CD4-positive, alpha-beta T cell treated with Interleukin-4 for 4 hours (primary cell): Measurements from ENCODE around the gene MEGF11.
"Not testable (repeated sequence)": the region's sequence is repeated elsewhere in the genome, so short reads cannot be mapped to it uniquely, and the experiment has no call there.

Experiments used
- DNase-seq: peaks from one replicate; pipeline ENCODE4 v3.0.0-alpha.2; 2020

MEGF11 gene

GRCh38 chr15:66021496-66022162 is 231.9 kb downstream of the MEGF11 start:
- DNase-seq = no peak

GRCh38 chr15:66019826-66020398 is 233.6 kb downstream of the MEGF11 start:
- no peak for DNase-seq

- DNase-seq = no peak
These were observed 234.2 kb downstream of the MEGF11 start for GRCh38 chr15:66019368-66019767.

DNA sequence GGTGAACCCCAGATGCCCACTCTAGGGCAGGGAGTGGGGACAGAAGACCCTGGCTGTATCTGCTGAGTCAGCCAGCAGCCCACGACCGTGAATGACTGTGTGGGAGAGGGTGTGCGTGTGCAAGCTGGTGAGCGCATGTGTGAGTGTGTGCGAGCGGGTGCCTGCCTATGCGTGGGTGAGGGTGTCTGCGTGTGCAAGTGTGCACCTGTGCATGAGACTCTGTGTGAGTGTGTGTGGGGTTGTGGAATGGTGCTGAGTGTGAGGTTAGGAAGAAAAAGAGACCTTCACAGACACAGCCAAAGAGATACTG is 235.1 kb downstream of the MEGF11 start:
- no peak for DNase-seq

DNA sequence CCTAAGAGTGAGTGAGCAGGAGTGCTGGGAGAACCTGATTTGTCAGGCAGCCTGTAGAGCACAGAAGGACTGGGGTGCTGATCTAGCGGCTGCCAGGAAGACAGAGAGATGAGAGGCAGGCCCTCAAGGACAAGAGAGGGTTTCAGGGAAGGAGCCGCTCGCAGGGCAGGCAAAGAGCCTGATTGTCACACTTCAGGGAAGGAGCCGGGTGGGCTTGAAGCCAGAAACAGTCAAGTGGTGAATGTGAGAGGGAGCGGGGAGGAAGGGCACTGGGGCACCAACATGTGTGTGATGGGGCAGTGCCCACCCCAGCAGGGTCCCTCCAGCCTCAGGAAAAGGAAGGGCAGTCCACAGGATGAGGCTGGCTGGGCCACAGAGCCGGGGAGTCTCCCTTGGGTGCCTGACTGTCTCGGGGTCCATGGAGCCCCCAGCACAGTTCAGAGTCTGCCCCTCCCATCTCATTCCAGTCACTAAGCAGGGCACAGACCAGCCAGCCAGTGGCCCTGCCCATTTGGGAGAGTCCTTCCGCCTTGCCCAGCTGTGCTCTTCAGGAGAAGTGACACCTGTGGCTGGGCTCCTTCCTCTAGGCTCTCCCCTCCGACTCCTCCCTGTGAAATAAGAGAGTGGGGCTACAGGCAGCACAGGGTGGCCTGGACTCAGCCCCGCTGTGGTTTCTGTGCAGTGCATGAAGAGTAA is 235.6 kb downstream of the MEGF11 start:
- no peak for DNase-seq

DNA sequence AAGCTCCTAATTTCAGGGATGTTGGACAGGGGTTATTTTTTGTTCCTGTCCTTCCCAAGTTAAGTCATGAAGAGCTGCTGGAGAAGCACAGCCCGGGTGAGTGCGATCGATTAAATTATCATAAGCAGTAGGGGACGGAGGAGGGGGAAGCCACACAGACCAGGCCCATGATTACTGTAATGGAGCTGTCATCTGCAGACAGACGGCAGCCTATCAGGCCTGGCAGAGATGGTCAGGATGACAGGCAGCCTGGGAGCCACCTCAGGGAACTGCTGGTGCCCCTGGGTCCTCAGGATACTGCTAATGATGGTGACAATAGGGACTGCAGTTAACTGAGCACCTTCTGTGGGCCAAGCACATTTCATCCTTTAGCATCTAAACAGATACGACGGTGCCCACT is 236.6 kb downstream of the MEGF11 start:
- DNase-seq = no peak

DNA sequence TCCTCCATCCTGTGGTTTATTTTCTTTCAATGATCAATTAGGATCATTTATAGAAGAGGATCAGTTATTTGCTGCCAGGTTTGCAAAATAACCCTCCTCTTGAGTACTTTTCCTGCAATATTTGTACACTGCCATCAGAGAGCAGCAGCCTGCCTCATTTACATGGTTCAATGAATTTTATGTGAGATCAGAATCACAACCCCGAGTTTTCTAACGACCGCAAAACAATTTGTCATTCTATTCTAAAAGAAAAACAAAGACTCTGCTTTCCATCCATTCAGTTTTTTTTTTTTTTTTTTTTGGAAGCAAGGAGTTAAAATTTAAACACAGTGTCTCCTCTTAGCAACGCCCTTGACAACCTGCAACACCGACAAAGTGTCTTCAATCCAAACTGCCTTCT is 237.4 kb downstream of the MEGF11 start:
- no peak for DNase-seq

- no peak for DNase-seq
These were observed 238.8 kb downstream of the MEGF11 start for GRCh38 chr15:66014635-66015182.

DNA sequence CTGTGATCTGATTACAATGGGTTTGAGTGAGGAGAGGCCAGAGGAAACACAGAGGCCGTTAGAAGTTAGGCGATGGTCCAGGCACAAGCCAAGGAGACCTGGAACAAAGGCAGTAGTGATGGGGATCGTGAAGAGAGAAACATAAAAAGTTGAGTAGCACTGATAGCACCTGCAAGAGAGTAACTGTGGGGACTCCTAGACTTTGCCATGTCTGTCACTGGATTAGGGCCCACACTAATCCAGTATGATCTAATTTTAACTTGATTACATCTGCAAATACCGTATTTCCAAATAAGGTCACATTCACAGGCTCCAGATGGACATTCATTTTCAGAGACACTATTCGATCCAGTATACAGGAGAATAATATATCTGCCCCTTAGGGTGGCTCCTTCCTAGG is 239.5 kb downstream of the MEGF11 start:
- no peak for DNase-seq

DNA sequence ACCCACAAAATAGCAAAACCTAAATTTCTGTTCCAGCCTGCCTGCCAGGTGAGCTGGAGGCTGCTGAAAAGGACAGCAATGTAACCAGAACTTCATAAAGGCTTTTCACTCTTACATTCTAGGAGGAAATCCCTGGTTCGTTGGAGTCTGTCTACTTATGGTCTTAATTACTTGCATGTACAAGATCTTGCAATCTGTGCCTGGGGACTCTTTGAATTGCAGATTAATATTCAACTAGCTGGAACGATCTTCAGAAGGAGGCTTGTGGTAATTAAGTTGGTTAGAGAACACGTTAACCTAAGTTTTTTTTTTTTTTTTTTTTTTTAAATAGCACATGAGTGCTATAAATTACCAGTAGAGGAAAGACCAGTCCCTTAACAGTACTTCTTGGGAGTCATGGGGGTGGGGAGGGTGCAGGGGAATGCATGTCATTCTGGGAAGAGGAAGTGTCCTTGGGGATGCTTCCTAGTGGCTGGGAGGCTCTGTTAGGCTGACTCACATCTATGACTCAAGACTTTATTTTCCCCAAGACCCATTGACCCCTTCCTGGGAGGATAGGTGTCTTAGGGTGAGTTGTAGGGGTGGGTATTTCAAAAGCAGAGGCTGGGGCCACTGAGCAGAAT is 244.5 kb downstream of the MEGF11 start:
- no peak for DNase-seq

GRCh38 chr15:66007663-66008262 is 245.8 kb downstream of the MEGF11 start:
- DNase-seq = no peak

GRCh38 chr15:66006986-66007385 is 246.6 kb downstream of the MEGF11 start:
- no peak for DNase-seq

- no peak for DNase-seq
These were observed 248.8 kb downstream of the MEGF11 start for GRCh38 chr15:66004618-66005262.

- DNase-seq = not testable (repeated sequence)
These were observed 250.4 kb downstream of the MEGF11 start for GRCh38 chr15:66003129-66003528.

DNA sequence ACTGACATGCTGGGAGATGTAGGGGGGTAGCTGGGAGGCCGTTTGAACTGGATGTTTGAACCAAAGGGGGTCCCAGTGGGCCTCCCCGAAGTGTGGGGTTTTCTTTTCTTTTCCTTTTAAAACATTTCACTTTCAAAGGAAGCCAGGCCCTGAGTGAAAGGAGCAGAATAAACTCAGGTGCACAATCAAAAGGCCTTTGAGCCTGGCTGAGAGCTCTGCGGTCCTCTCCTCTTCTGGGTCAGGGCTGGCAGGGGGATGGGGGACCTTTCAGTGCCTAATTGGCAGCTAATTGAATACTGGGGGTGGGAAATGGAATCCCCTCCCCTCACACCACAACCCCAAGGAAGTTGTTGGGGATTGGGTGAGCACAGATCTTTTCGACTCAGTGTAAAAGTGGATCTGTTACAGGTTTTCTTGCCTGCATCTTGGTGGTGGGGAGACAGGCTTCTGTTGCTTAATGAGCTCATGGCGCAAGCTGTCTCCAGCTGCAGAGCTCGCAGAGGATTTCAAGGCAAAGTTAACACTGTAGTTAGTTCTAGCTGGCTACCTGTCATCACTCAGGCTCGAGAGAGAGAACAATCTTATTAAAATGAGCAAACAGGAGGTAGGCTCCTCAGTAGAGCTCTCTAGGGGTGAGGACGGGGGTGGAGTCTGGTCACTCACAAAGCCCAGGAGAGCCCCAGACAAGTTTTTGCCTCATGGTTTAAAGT is 251.7 kb downstream of the MEGF11 start:
- no peak for DNase-seq

DNA sequence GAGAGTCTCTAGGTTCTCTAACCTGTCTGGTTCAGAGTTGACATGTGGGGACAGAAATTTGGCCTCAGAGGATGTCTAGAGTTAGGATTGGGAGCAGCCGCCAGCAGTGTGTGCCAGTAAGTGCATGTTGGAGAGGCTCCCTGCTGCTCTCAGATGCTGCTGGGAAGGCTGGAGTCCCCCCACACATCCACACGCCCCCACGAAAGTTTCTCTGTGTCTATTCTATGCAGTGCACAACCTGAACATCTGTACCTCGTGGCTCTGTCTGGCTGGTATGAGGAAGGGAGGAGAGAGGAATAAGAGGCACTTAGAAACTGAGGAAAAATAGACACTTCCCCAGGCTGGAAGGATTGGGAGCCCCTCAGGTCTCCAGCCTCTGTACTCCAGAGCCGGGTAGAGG is 252.5 kb downstream of the MEGF11 start:
- DNase-seq = no peak

- DNase-seq = no peak
These were observed 255.1 kb downstream of the MEGF11 start for GRCh38 chr15:65998486-65998885.

- no peak for DNase-seq
These were observed 256.6 kb downstream of the MEGF11 start for GRCh38 chr15:65996901-65997300.

- no peak for DNase-seq
These were observed 258.7 kb downstream of the MEGF11 start for GRCh38 chr15:65994832-65995231.

DNA sequence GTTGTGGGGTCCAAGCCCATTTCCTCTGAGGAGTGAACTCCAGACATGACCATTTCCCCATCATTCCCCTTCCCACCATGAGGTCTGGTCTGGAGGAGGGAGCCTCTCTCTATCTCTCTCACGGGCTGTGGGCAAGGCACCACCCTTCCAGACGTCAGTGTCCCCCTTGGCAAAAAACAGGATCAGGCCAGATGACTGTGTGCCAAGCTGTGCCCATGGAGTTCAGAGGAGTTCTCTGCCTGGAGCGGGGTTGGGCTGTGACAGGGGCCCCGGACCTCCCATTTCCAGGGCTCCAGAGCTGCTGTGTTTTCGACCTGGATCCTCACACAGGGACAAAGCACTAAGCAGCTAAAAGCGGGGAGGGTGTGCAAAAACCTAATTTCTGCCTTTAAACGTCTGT is 259.8 kb downstream of the MEGF11 start:
- no peak for DNase-seq

DNA sequence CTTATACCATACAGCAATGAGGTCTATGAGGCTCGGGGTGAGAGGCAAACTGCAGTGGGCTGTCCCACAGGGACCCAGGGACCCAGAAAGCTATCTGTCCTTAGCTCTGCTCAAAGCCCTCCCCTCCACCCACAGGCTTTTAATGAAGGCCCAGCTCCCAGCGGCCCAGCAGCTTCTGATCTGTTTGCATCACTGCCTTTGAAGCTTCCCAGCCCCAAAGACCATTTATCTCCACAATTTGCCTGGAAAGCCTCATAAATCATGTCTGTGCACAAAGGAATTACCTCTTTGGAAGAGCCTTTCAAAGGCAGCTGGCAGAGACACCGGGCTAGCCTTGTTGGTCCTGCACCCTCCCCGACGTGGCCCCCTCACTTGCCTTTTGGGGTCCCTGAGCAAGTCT is 260.3 kb downstream of the MEGF11 start:
- no peak for DNase-seq
